ENCODE data around the gene TACO1. TPM values are rescaled to one million over a fixed set of nuclear protein-coding genes. Genes with fewer than 3 reads are reported as not detected.

The TACO1 gene
- total RNA-seq: 10 to 100 TPM; 22.9 to 24.5 TPM

DNA sequence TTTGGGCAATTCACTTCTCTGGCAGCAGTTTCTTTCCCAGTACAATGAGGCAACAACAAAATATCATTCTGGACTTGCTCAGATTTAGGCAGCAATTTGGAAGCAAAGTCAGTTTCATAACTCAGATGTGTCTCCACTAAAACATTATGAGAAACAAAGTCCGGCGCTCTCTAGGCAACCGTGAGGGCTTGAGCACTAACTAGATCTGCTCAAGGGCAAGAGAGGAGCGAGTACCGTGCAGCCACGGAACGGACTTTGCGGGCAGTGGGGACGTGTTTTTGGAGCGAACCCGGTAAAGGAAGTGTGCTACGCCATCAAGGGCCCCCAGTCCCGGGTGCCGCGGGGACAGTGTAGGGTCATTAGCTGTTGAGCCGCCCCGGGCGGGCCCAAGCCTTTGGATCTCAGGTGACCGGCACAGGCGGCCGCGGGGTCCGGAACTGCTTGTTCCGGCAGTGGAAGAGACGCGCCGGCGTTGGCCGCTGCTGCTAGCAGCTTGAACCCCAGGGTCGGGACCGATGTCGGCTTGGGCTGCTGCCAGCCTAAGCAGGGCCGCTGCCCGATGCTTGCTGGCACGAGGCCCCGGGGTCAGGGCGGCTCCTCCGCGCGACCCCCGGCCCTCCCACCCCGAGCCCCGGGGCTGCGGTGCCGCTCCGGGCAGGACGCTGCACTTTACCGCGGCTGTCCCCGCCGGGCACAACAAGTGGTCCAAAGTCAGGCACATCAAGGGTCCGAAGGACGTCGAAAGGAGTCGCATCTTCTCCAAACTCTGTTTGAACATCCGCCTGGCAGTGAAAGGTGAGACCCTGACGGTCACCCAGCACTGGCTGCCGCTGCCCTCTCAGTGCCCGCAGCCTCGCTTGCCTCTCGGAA is at the start of gene TACO1:
Gene TACO1 (plus strand): TSS at position 327 of the 870 bp plus-strand sequence. CDS start 189 bp downstream, at position 516.
- Mint-ChIP-seq H3K27me3 (ENCODE audit: low read depth) (no peaks in the 10 kb centered on the region), H3K9me3 (ENCODE audit: insufficient read depth) (no peaks in the 10 kb centered on the region), H3K4me1 (ENCODE audit: low read depth) (peaks cover 33% of the 10 kb centered on the region)

DNA sequence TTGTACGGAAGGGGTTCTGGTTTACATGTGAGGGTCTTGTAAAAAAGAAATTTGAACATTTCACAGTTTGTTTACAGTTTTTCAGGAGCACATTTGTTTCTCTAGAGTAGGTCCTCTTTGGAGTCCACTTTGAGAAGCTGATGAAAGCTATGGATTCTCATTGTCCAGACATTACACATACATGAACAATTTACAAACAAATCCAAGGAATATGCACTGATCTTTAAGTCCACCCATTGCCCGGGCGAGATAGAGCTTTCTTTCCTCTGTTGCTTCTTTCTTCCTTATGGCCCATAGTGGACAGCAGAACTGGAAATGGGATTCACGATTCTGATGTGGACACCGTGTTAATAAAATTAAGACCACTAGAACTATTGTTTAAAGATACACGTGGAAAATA is 48.5 kb upstream of the TACO1 start:
- H3K36me3 Mint-ChIP-seq (ENCODE audit: low read depth): peaks cover 48% of the 10 kb centered on the region
- no peak for ATAC-seq
- H3K4me3 Mint-ChIP-seq: peak overlapping the region; percentile 99
- H3K27ac Mint-ChIP-seq: peak overlapping the region; percentile 79
- ChIA-PET POLR2A (interaction anchor here (0.9 to 1.8 kb wide), 2 partner anchors 16 to 66 kb away, joined by 3 to 4 read pairs; no protein-coding TSS in a partner anchor), CTCF (interaction anchor here (0.9 to 4.9 kb wide), 6 partner anchors 20 to 159 kb away, joined by 3 to 37 read pairs (median 4); no protein-coding TSS in a partner anchor)
- no peak for DNase-seq
- H3K27me3 Mint-ChIP-seq (ENCODE audit: low read depth): no peaks in the 10 kb centered on the region
- H3K4me1 Mint-ChIP-seq (ENCODE audit: low read depth): peaks cover 41% of the 10 kb centered on the region
- H3K9me3 Mint-ChIP-seq (ENCODE audit: insufficient read depth): no peaks in the 10 kb centered on the region

More for the DNA sequence above, at the start of gene TACO1:
- ChIA-PET CTCF (interaction anchor here (0.7 to 3.3 kb wide), 5 partner anchors 11 to 175 kb away, joined by 3 to 42 read pairs (median 5); partner anchors contain the start of gene DCAF7), POLR2A (interaction anchor here (0.5 to 2.2 kb wide), 8 partner anchors 11 to 166 kb away, joined by 3 to 21 read pairs (median 3); partner anchors contain the start of gene MAP3K3)
- Mint-ChIP-seq H3K36me3 (ENCODE audit: low read depth) (peaks cover 16% of the 10 kb centered on the region), H3K4me3 (peak within 1 kb of the TSS; percentile 89), H3K27ac (peak within 1 kb of the TSS; percentile 91)
- ATAC-seq: peak; percentile 90
- peak; percentile 82 for DNase-seq

DNA sequence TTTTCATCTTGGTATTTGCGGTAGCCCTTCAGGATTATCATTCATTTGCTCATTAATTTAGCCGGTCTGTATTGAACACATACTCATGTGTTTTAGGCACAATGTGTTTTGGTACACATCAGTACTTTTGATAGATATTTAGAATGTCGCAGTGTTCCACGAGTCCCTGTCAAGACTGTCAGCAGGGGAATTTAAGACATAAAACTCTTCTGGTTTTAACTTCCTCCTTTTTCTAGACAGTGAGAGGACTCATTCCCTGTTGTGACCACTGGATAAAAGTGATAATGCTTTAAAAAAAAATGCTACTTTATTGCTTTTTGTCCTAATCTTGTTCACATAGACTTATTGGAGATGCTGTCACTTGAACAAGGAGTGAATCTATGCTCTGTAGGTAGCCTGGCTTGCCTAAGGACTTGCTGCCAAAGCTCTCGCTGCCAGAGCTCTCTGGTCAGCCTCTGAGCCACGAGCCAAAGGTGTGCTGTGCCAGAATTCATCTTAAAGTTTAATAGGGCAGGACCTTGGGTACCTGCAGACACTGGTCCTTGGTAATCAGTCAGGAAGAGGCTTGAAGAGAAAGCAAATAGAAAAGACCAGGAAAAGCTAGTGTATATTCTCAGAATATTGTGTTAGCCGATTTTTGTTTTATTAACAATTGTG is 45.1 kb upstream of the TACO1 start:
- peaks cover 45% of the 10 kb centered on the region for H3K36me3 Mint-ChIP-seq (ENCODE audit: low read depth)
- ChIA-PET POLR2A (no interaction called here), CTCF (no interaction called here)
- no peaks in the 10 kb centered on the region for H3K27me3 Mint-ChIP-seq (ENCODE audit: low read depth)
- H3K4me1 Mint-ChIP-seq (ENCODE audit: low read depth): peaks cover 45% of the 10 kb centered on the region
- H3K27ac Mint-ChIP-seq: peak overlapping the region; percentile 40
- no peaks in the 10 kb centered on the region for H3K9me3 Mint-ChIP-seq (ENCODE audit: insufficient read depth)
- DNase-seq: no peak
- ATAC-seq: no peak
- H3K4me3 Mint-ChIP-seq: no peak overlapping the region

DNA sequence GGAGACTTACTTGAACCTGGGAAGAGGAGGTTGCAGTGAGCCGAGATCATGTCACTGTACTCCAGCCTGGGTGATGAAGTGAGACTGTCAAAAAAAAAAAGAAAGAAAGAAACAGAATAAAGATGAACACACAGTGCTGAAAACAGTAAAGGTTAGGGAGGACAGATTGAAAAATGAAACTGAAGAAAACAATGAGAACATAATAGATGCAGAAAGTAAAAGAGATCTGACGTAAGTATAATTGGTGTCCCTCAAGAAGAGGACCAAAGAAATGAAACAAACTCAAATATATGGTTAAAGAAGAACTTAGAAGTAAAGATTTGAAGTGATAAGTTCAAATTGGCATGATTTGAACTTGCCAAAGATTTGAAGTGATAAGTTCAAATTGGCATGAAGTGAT is 43.3 kb upstream of the TACO1 start:
- DNase-seq (no peak), ATAC-seq (no peak)
- Mint-ChIP-seq H3K27ac (no peak overlapping the region), H3K36me3 (ENCODE audit: low read depth) (peaks cover 35% of the 10 kb centered on the region), H3K4me1 (ENCODE audit: low read depth) (peaks cover 42% of the 10 kb centered on the region), H3K4me3 (no peak overlapping the region), H3K27me3 (ENCODE audit: low read depth) (no peaks in the 10 kb centered on the region), H3K9me3 (ENCODE audit: insufficient read depth) (no peaks in the 10 kb centered on the region)
- CTCF ChIA-PET: interaction anchor here (0.9 kb wide), 1 partner anchor 140 kb away, joined by 3 read pairs; no protein-coding TSS in a partner anchor
- POLR2A ChIA-PET: no interaction called here

DNA sequence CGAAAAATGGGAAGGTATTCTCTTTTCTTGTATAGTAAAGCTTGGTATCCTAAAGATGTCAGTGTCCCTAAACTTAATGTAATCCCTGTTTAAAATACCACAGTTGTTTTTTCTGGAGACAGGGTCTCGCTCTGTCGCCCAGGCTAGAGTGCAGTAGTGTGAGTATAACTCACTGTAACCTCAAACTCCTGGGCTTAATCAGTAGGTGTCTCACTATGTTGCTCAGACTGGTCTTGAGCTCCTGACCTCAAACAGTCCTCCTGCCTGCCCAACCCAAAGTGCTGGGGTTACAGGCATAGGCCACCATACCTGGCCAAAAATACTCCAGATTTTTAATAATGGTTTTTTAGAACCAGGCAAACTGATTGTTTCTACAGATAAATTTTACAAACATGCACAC is 42.3 kb upstream of the TACO1 start:
- Mint-ChIP-seq H3K4me3 (no peak overlapping the region), H3K27me3 (ENCODE audit: low read depth) (no peaks in the 10 kb centered on the region), H3K4me1 (ENCODE audit: low read depth) (peaks cover 37% of the 10 kb centered on the region), H3K9me3 (ENCODE audit: insufficient read depth) (no peaks in the 10 kb centered on the region), H3K36me3 (ENCODE audit: low read depth) (peaks cover 29% of the 10 kb centered on the region), H3K27ac (no peak overlapping the region)
- ChIA-PET CTCF (no interaction called here), POLR2A (no interaction called here)
- no peak for DNase-seq
- no peak for ATAC-seq

DNA sequence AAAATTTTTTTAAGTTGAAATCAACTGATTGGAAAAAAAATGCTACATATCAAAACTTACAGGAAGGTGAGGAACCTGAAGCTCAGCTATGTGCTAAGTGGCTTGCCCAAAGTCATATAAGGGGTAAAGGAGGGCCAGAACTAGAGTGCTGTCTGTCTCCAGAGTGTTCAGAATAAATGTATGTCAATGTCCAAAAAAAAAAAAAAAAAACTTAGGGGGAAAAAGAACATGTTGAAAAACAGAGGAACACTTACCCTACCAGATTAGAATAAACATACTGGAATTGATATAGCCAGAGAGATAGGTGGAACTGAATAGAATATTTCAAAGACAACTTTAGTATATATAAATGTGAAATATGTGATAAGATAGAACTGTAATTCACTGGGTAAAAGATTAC is 38.9 kb upstream of the TACO1 start:
- ChIA-PET CTCF (no interaction called here), POLR2A (interaction anchor here (0.6 kb wide), 1 partner anchor 134 kb away, joined by 4 read pairs; no protein-coding TSS in a partner anchor)
- Mint-ChIP-seq H3K36me3 (ENCODE audit: low read depth) (peaks cover 12% of the 10 kb centered on the region), H3K4me3 (no peak overlapping the region), H3K4me1 (ENCODE audit: low read depth) (peaks cover 17% of the 10 kb centered on the region), H3K27ac (no peak overlapping the region), H3K9me3 (ENCODE audit: insufficient read depth) (no peaks in the 10 kb centered on the region), H3K27me3 (ENCODE audit: low read depth) (no peaks in the 10 kb centered on the region)
- DNase-seq: no peak
- ATAC-seq: no peak

DNA sequence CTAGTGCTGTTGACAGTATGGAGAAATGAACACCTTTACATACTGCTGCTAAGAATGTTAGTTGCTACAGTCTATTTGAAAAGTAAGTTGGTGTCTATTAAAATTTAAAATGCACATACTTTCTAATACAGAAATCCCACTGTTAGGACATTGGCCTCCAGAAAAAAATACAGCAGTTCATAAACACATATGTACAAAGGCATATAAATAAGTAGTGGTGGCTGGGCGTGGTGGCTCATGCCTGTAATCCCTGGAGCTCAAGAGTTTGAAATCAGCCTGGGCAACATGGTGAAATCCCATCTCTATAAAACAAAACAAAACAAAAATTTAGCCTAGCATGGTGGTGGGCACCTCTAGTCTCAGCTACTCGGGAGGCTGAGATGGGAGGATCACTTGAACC is 37.4 kb upstream of the TACO1 start:
- DNase-seq (no peak), ATAC-seq (no peak)
- Mint-ChIP-seq H3K27ac (no peak overlapping the region), H3K9me3 (ENCODE audit: insufficient read depth) (no peaks in the 10 kb centered on the region), H3K4me3 (no peak overlapping the region), H3K36me3 (ENCODE audit: low read depth) (peaks cover 5% of the 10 kb centered on the region), H3K27me3 (ENCODE audit: low read depth) (no peaks in the 10 kb centered on the region), H3K4me1 (ENCODE audit: low read depth) (peaks cover 11% of the 10 kb centered on the region)
- ChIA-PET CTCF (no interaction called here), POLR2A (no interaction called here)

DNA sequence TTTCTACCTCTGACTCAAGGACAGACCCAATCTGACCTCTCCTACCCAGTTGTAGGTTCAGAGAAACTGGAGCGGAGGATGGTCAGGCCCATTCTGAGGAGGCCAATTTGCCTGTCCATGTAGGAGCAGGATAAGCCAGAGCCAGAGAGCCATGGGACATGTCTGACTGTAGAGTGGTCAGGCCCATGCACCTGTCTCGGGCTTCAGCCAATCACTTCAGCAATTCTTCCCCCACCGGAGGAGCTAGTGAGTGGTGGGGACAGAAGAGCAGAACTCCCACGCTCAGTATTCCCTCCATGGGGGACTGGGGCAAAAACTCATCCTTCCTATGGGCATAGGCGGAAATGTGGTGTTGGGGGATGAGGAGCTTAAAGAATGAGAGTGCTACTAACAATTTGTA is 36.1 kb upstream of the TACO1 start:
- POLR2A ChIA-PET: interaction anchor here (0.6 kb wide), 1 partner anchor 45 kb away, joined by 3 read pairs; no protein-coding TSS in a partner anchor
- DNase-seq (no peak), ATAC-seq (no peak)
- Mint-ChIP-seq H3K9me3 (ENCODE audit: insufficient read depth) (no peaks in the 10 kb centered on the region), H3K27ac (no peak overlapping the region), H3K4me3 (no peak overlapping the region), H3K36me3 (ENCODE audit: low read depth) (peaks cover 9% of the 10 kb centered on the region), H3K27me3 (ENCODE audit: low read depth) (no peaks in the 10 kb centered on the region), H3K4me1 (ENCODE audit: low read depth) (peaks cover 11% of the 10 kb centered on the region)
- CTCF ChIA-PET: interaction anchor here (1.0 kb wide), 1 partner anchor 139 kb away, joined by 4 read pairs; no protein-coding TSS in a partner anchor

DNA sequence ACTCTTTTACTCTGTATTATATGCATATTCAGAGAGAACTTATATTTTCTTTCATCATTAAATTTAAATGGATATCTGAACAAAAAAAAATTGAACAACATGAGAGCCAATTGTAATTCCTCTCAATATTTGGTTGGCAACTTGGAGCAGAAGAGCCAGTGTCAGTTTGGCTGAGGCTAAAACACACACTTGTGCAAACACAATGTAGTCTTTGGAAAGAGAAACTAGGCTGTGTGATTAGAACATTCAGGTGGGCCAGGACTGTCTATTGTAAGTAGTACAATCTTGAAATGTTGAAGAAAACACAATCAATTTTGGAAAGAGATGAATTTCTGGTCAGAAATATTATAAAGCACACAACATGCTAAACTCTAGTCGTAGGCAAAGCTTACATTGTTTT is 33.5 kb upstream of the TACO1 start:
- Mint-ChIP-seq H3K27ac (no peak overlapping the region), H3K9me3 (ENCODE audit: insufficient read depth) (no peaks in the 10 kb centered on the region), H3K36me3 (ENCODE audit: low read depth) (peaks cover 15% of the 10 kb centered on the region)

DNA sequence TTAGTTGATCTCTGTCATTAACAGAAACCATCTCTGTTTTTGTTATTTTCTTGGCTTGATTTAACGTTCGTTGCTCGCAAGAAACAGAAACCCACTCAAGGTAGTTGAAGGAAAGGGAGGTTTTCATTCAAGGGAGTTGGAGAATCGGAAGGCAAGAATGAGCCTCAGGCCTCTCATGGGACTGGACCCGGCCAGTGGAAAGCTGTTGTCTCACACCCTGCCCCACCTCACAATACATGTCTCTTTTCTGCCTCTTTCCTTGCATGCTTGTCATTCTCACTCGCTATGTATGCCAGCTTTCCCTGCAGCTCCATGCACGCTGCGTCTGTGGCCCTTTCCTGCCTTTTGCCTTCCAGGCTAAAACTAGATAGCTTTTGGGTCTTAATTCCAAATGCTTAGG is 32.1 kb upstream of the TACO1 start:
- ATAC-seq: no peak
- no peak for DNase-seq
- POLR2A ChIA-PET: interaction anchor here (0.7 to 1.0 kb wide), 2 partner anchors 17 to 141 kb away, joined by 3 to 4 read pairs; no protein-coding TSS in a partner anchor
- Mint-ChIP-seq H3K4me1 (ENCODE audit: low read depth) (peaks cover 11% of the 10 kb centered on the region), H3K36me3 (ENCODE audit: low read depth) (peaks cover 17% of the 10 kb centered on the region), H3K27me3 (ENCODE audit: low read depth) (no peaks in the 10 kb centered on the region), H3K27ac (no peak overlapping the region), H3K9me3 (ENCODE audit: insufficient read depth) (no peaks in the 10 kb centered on the region), H3K4me3 (no peak overlapping the region)
- CTCF ChIA-PET: interaction anchor here (0.8 to 1.6 kb wide), 4 partner anchors 17 to 143 kb away, joined by 3 to 5 read pairs (median 3); no protein-coding TSS in a partner anchor

More for the DNA sequence above, 33.5 kb upstream of the TACO1 start:
- ChIA-PET POLR2A (no interaction called here), CTCF (interaction anchor here (1.6 kb wide), 1 partner anchor 44 kb away, joined by 5 read pairs; no protein-coding TSS in a partner anchor)
- H3K4me3 Mint-ChIP-seq: no peak overlapping the region
- H3K27me3 Mint-ChIP-seq (ENCODE audit: low read depth): no peaks in the 10 kb centered on the region
- DNase-seq: no peak
- no peak for ATAC-seq
- peaks cover 16% of the 10 kb centered on the region for H3K4me1 Mint-ChIP-seq (ENCODE audit: low read depth)

DNA sequence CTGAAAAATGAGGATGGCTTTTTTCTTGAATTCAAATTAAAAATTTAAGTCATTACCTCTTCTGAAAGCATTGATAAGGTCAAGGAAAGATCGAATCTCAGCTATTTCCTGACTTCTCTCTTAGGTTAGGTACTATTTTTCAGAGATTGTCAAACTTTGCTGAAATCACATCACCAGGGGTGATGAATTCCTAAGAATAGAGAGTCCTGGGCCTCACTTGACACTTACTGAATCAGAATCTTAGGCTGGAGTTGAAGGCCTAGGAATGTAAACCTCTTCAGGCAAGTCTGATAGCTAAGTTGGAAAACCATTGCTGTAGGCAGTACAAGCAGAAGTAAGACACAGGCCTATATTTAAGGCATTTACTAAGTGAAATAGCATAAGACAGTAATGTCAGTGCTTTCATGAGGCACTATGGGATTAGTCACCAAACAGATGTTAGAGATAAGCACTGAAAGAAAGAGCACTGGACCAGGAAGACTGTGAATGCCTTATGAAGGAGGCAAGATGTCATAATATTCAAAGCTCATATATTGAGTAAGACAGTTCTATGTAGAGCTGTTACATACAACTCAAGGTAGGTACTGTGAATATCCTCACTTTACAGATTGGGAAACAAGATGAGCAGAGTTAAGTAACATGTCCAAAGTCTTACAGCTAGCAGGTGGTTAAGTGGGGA is 28.9 kb upstream of the TACO1 start:
- Mint-ChIP-seq H3K4me3 (no peak overlapping the region), H3K27ac (no peak overlapping the region), H3K36me3 (ENCODE audit: low read depth) (peaks cover 16% of the 10 kb centered on the region), H3K27me3 (ENCODE audit: low read depth) (no peaks in the 10 kb centered on the region), H3K9me3 (ENCODE audit: insufficient read depth) (no peaks in the 10 kb centered on the region), H3K4me1 (ENCODE audit: low read depth) (peaks cover 11% of the 10 kb centered on the region)
- DNase-seq (no peak), ATAC-seq (no peak)
- ChIA-PET POLR2A (no interaction called here), CTCF (interaction anchor here (0.8 to 1.9 kb wide), 3 partner anchors 20 to 146 kb away, joined by 4 to 8 read pairs (median 5); no protein-coding TSS in a partner anchor)

All from activated CD8-positive, alpha-beta T cell treated with anti-CD3 and anti-CD28 coated beads, Interleukin-2, amount 10 ng/mL, durations not matched to agents 7 days and 5 days (primary cell).